Testis (tissue), 2 donors: ENCODE results near the gene STXBP5L.

Experiments
- POLR2A ChIP-seq: fragments of 450-650 bp; IDR thresholded peaks from one replicate; pipeline ENCODE4 v1.6.1; 2017; ENCODE audit warnings: antibody characterized with exemption, mild to moderate bottlenecking, moderate library complexity
- TF ChIP-seq, protein P1 (sequence below), 3 experiments: fragments of 450-650 bp in 2 of 3; fragments of 200-600 bp in 1 of 3; sonication (generic) in 1 of 3; IDR thresholded peaks; one replicate each; pipeline ENCODE4 v1.5.1; 2016 to 2019; ENCODE audit warnings: antibody characterized with exemption in 3 of 3, mild to moderate bottlenecking in 2 of 3, moderate library complexity in 1 of 3

GRCh38 chr3:121467085-121467484 is 559.1 kb downstream of the STXBP5L start:
- TF ChIP-seq, protein P1, sequence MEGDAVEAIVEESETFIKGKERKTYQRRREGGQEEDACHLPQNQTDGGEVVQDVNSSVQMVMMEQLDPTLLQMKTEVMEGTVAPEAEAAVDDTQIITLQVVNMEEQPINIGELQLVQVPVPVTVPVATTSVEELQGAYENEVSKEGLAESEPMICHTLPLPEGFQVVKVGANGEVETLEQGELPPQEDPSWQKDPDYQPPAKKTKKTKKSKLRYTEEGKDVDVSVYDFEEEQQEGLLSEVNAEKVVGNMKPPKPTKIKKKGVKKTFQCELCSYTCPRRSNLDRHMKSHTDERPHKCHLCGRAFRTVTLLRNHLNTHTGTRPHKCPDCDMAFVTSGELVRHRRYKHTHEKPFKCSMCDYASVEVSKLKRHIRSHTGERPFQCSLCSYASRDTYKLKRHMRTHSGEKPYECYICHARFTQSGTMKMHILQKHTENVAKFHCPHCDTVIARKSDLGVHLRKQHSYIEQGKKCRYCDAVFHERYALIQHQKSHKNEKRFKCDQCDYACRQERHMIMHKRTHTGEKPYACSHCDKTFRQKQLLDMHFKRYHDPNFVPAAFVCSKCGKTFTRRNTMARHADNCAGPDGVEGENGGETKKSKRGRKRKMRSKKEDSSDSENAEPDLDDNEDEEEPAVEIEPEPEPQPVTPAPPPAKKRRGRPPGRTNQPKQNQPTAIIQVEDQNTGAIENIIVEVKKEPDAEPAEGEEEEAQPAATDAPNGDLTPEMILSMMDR (IDR thresholded peaks at IDR 0.05) = no peak
- TF ChIP-seq POLR2A = no peak
